ENCODE data around the gene TGM1. TPM values are rescaled to one million over a fixed set of nuclear protein-coding genes. Genes with fewer than 3 reads are reported as not detected.

TGM1 gene
- total and polyA plus RNA-seq, 7 experiments from 2014 or later: 4.8 to 12.9 (median 7.1) TPM; not detected in 2

GRCh38 chr14:24300326-24300980 is 37.5 kb upstream of the TGM1 start:
- intact Hi-C loops (cut with micrococcal nuclease): no loop called here
- Mint-ChIP-seq H3K27me3 (no peaks in the 10 kb centered on the region), H3K9me3 (peaks cover 0 to 5% (median 0%) of the 10 kb centered on the region in 11 donors), H3K4me1 (peaks cover 23 to 63% (median 55%) of the 10 kb centered on the region in 7 donors), H3K27ac (peak overlapping the region; percentile 89 to 98 (median 95)), H3K4me3 (peak overlapping the region; percentile 89 to 97 (median 94)), H3K36me3 (peaks cover 0 to 45% (median 21%) of the 10 kb centered on the region in 5 donors)
- Histone ChIP-seq H3K27ac (ENCODE audit: low read depth, low read length) (peak overlapping the region; percentile 97), H3K4me1 (ENCODE audit: control insufficient read depth in 2 of 2, insufficient read depth in 2 of 2, low read length in 2 of 2) (peaks cover 19 to 43% of the 10 kb centered on the region in 2 donors), H3K36me3 (ENCODE audit: control insufficient read depth in 2 of 3, insufficient read depth in 3 of 3, low read length in 3 of 3) (peaks cover 30 to 58% (median 40%) of the 10 kb centered on the region in 3 experiments), H3K4me3 (ENCODE audit: low read length) (peak overlapping the region; percentile 83), H3K9me3 (ENCODE audit: control insufficient read depth in 2 of 3, low read length in 3 of 3) (no peaks in the 10 kb centered on the region), H3K27me3 (ENCODE audit: control insufficient read depth in 2 of 2, insufficient read depth in 2 of 2, low read length in 2 of 2) (no peaks in the 10 kb centered on the region)
- no peak for ATAC-seq
- POLR2A ChIA-PET: interaction anchor here (0.5 to 8.7 kb wide), 20 partner anchors 10 to 130 kb away, joined by 3 to 125 read pairs (median 4); partner anchors contain the start of genes CIDEB, GMPR2, KHNYN and LTB4R
- CTCF ChIA-PET: interaction anchor here (0.9 to 9.4 kb wide), 10 partner anchors 8 to 136 kb away, joined by 3 to 140 read pairs (median 6); partner anchors contain the start of genes CIDEB, LTB4R, LTB4R2 and MDP1
- DNase-seq: no peak

GRCh38 chr14:24299255-24300191 is 36.5 kb upstream of the TGM1 start, which contains the start of the genes DHRS1 and NOP9:
DHRS1 (minus strand) TSS chr14:24299780; CDS start chr14:24299106, 674 bp downstream.
NOP9 (plus strand) TSS chr14:24299850; CDS start chr14:24299955, 105 bp downstream.
- peaks cover 0 to 41% (median 13%) of the 10 kb centered on the region in 5 donors for H3K36me3 Mint-ChIP-seq
- H3K27me3 Mint-ChIP-seq: no peaks in the 10 kb centered on the region
- H3K27ac Mint-ChIP-seq: peak within 1 kb of the TSS; percentile 91 to 98 (median 96)
- H3K4me1 Mint-ChIP-seq: peaks cover 28 to 67% (median 55%) of the 10 kb centered on the region in 7 donors
- H3K4me3 Mint-ChIP-seq: peak within 1 kb of the TSS; percentile 89 to 97 (median 94)
- Histone ChIP-seq H3K9me3 (ENCODE audit: control insufficient read depth in 2 of 3, low read length in 3 of 3) (no peaks in the 10 kb centered on the region), H3K27ac (ENCODE audit: low read depth, low read length) (peak within 1 kb of the TSS; percentile 97), H3K36me3 (ENCODE audit: control insufficient read depth in 2 of 3, insufficient read depth in 3 of 3, low read length in 3 of 3) (peaks cover 24 to 50% (median 37%) of the 10 kb centered on the region in 3 experiments), H3K4me1 (ENCODE audit: control insufficient read depth in 2 of 2, insufficient read depth in 2 of 2, low read length in 2 of 2) (peaks cover 19 to 43% of the 10 kb centered on the region in 2 donors), H3K27me3 (ENCODE audit: control insufficient read depth in 2 of 2, insufficient read depth in 2 of 2, low read length in 2 of 2) (no peaks in the 10 kb centered on the region), H3K4me3 (ENCODE audit: low read length) (peak within 1 kb of the TSS; percentile 83)
- ATAC-seq (peak; percentile 93), DNase-seq (peak; percentile 86 to 95 (median 92))
- intact Hi-C loops (cut with micrococcal nuclease): loop anchor here (1.0 to 5.0 kb wide), 13 partner anchors 9 to 287 kb away; partner anchors contain the start of genes RABGGTA (in 2 of the 2), CHMP4A (in 1 of the 2), DCAF11 (in 1 of the 2) and GMPR2 (in 1 of the 2)
- ChIA-PET POLR2A (interaction anchor here (0.6 to 8.7 kb wide), 23 partner anchors 9 to 131 kb away, joined by 3 to 125 read pairs (median 4); partner anchors contain the start of genes CIDEB, GMPR2, IPO4 and KHNYN), CTCF (interaction anchor here (0.9 to 9.4 kb wide), 12 partner anchors 9 to 137 kb away, joined by 3 to 140 read pairs (median 6); partner anchors contain the start of genes CIDEB, LTB4R, LTB4R2 and TINF2)
- peaks cover 0 to 5% (median 0%) of the 10 kb centered on the region in 11 donors for H3K9me3 Mint-ChIP-seq

GRCh38 chr14:24298892-24299254 is 35.9 kb upstream of the TGM1 start:
- POLR2A ChIA-PET: interaction anchor here (0.6 to 8.7 kb wide), 14 partner anchors 8 to 132 kb away, joined by 3 to 125 read pairs (median 5); partner anchors contain the start of genes CIDEB, GMPR2, IPO4 and KHNYN
- Mint-ChIP-seq H3K4me1 (peaks cover 28 to 67% (median 55%) of the 10 kb centered on the region in 7 donors), H3K36me3 (peaks cover 0 to 38% (median 13%) of the 10 kb centered on the region in 5 donors), H3K9me3 (peaks cover 0 to 5% (median 0%) of the 10 kb centered on the region in 11 donors), H3K27ac (peak overlapping the region; percentile 91 to 98 (median 96)), H3K4me3 (peak overlapping the region; percentile 89 to 97 (median 94)), H3K27me3 (no peaks in the 10 kb centered on the region)
- intact Hi-C loops (cut with micrococcal nuclease): loop anchor here (1.0 to 5.0 kb wide), 13 partner anchors 9 to 287 kb away; partner anchors contain the start of genes RABGGTA (in 2 of the 2), CHMP4A (in 1 of the 2), DCAF11 (in 1 of the 2) and GMPR2 (in 1 of the 2)
- Histone ChIP-seq H3K4me1 (ENCODE audit: control insufficient read depth in 2 of 2, insufficient read depth in 2 of 2, low read length in 2 of 2) (peaks cover 19 to 43% of the 10 kb centered on the region in 2 donors), H3K9me3 (ENCODE audit: control insufficient read depth in 2 of 3, low read length in 3 of 3) (no peaks in the 10 kb centered on the region), H3K27ac (ENCODE audit: low read depth, low read length) (peak overlapping the region; percentile 97), H3K36me3 (ENCODE audit: control insufficient read depth in 2 of 3, insufficient read depth in 3 of 3, low read length in 3 of 3) (peaks cover 24 to 43% (median 31%) of the 10 kb centered on the region in 3 experiments), H3K27me3 (ENCODE audit: control insufficient read depth in 2 of 2, insufficient read depth in 2 of 2, low read length in 2 of 2) (no peaks in the 10 kb centered on the region), H3K4me3 (ENCODE audit: low read length) (peak overlapping the region; percentile 83)
- CTCF ChIA-PET: interaction anchor here (0.9 to 9.4 kb wide), 9 partner anchors 9 to 132 kb away, joined by 3 to 140 read pairs (median 7); partner anchors contain the start of genes CIDEB, LTB4R, LTB4R2 and TINF2
- ATAC-seq: peak; percentile 6
- peak in 1 of 9 donors; percentile 26 for DNase-seq

- intact Hi-C loops (cut with micrococcal nuclease): loop anchor here (1.0 to 5.0 kb wide), 8 partner anchors 11 to 285 kb away; partner anchors contain the start of gene MDP1 (in 2 of the 2)
- peaks cover 0 to 5% (median 0%) of the 10 kb centered on the region in 11 donors for H3K9me3 Mint-ChIP-seq
- Histone ChIP-seq H3K4me3 (ENCODE audit: low read length) (no peak overlapping the region), H3K36me3 (ENCODE audit: control insufficient read depth in 2 of 3, insufficient read depth in 3 of 3, low read length in 3 of 3) (peaks cover 18 to 34% (median 22%) of the 10 kb centered on the region in 3 experiments), H3K27me3 (ENCODE audit: control insufficient read depth in 2 of 2, insufficient read depth in 2 of 2, low read length in 2 of 2) (no peaks in the 10 kb centered on the region), H3K4me1 (ENCODE audit: control insufficient read depth in 2 of 2, insufficient read depth in 2 of 2, low read length in 2 of 2) (peaks cover 19 to 43% of the 10 kb centered on the region in 2 donors), H3K9me3 (ENCODE audit: control insufficient read depth in 2 of 3, low read length in 3 of 3) (no peaks in the 10 kb centered on the region), H3K27ac (ENCODE audit: low read depth, low read length) (peak overlapping the region; percentile 62)
- H3K4me3 Mint-ChIP-seq: peak overlapping the region; percentile 16 to 89 (median 52)
- no peaks in the 10 kb centered on the region for H3K27me3 Mint-ChIP-seq
- no peak for DNase-seq
- POLR2A ChIA-PET: interaction anchor here (0.6 to 8.7 kb wide), 11 partner anchors 14 to 245 kb away, joined by 3 to 125 read pairs (median 4); partner anchors contain the start of genes CARMIL3, CBLN3, CIDEB and KHNYN
- peaks cover 28 to 67% (median 55%) of the 10 kb centered on the region in 7 donors for H3K4me1 Mint-ChIP-seq
- H3K36me3 Mint-ChIP-seq: peaks cover 0 to 27% (median 13%) of the 10 kb centered on the region in 5 donors
- CTCF ChIA-PET: interaction anchor here (0.7 to 9.4 kb wide), 20 partner anchors 11 to 665 kb away, joined by 3 to 140 read pairs (median 4); partner anchors contain the start of genes CIDEB, LTB4R, LTB4R2 and RABGGTA
- ATAC-seq: no peak
- H3K27ac Mint-ChIP-seq: peak overlapping the region; percentile 73 to 95 (median 89)
Measured at GRCh38 chr14:24297190-24297964, 34.4 kb upstream of the TGM1 start.
